NOMO-1 treated with dmso at 0.1 percent for 144 hours (cell line): Measurements from ENCODE around the gene SLIT2.

ENCODE experiments used
- DNase-seq: peaks from one replicate; lab custom pipeline; 2025; ENCODE audit not compliant: unreplicated experiment; lab: John Stamatoyannopoulos, UW

Gene SLIT2

DNA sequence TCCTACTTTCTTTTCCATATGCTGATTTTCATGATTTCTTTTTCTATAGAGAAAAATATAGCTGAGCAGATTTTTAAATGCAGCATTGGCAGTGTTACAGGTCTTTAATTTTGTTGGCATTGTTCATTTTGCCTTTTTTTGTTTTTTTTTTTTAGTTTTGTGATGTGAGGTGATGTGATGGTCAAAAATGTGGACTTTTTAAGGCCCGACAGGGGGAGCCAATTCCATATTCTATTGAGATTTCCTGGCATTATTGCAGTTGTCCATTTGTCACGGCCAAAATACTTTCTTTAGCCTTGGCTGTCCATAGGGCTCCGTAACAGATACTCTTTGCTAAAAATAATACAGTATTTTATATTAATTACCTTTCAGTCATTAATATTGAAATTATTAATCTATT lies 47.8 kb downstream of the SLIT2 start:
- no peak for DNase-seq

DNA sequence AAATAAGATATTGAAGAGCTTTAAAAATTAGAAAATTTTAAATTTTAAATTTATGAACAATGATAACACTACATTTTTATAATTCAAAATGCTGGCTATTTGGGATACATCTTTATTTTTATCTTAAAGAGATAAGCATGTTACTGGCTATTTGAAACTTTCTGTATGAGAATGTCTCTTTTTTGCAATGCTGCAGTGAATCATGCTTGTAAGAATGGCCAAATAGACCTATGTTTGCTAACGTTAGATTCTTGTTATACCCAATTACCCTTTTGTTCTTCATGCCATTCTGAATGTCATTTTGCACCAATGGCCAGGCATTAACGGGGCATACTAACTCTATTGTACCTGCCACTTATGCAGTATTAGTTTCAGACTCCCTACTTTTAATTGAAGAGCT lies 49.5 kb downstream of the SLIT2 start:
- DNase-seq: no peak
